PC-9 (cell line): ENCODE results near the gene CYB561.

Experiments used
- EZH2 ChIP-seq: fragments of 200-600 bp; sonication (generic); IDR thresholded peaks from 2 replicates; pipeline ENCODE4 v1.8.0; 2017; ENCODE audit warnings: antibody characterized with exemption, low read depth
- TF ChIP-seq, protein P1 (sequence below): fragments of 200-600 bp; sonication (generic); conservative IDR thresholded peaks from 2 replicates; pipeline ENCODE4 v1.6.1; 2017; ENCODE audit warnings: mixed run types, antibody characterized with exemption, mild to moderate bottlenecking, moderate library complexity

DNA sequence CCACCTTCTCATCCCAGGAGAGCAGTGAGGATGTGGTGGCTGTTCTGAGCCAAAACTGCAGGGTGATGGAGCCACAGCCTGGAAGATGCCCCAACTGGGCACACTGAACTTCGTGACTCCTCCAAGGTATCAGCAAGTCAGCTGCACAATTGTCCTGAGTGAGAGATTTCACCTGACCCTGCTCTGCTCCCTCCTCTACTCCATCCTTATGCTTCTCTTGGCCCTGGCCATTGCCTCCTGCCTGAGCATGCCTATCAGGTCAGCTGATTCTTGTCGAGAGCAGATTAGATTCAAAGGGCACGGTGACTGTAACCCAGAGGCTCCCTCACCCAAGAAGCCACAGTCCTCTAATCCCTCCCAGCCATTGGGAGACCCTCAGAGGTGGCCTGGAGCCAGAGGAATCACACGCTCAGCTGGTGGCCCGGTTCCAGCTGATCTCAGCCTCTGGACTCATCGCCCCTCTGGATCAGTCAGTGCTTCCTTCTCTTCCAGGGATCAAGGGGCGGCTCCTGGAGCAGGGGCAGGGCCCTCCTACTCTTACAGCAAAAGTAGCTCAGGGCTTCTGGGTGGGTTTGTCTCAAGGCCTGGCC lies 7.0 kb upstream of the CYB561 start:
- TF ChIP-seq, protein P1, sequence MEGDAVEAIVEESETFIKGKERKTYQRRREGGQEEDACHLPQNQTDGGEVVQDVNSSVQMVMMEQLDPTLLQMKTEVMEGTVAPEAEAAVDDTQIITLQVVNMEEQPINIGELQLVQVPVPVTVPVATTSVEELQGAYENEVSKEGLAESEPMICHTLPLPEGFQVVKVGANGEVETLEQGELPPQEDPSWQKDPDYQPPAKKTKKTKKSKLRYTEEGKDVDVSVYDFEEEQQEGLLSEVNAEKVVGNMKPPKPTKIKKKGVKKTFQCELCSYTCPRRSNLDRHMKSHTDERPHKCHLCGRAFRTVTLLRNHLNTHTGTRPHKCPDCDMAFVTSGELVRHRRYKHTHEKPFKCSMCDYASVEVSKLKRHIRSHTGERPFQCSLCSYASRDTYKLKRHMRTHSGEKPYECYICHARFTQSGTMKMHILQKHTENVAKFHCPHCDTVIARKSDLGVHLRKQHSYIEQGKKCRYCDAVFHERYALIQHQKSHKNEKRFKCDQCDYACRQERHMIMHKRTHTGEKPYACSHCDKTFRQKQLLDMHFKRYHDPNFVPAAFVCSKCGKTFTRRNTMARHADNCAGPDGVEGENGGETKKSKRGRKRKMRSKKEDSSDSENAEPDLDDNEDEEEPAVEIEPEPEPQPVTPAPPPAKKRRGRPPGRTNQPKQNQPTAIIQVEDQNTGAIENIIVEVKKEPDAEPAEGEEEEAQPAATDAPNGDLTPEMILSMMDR = no peak
- TF ChIP-seq EZH2 = no peak
